Measurements from ENCODE around the gene XYLT1.

The XYLT1 gene

DNA sequence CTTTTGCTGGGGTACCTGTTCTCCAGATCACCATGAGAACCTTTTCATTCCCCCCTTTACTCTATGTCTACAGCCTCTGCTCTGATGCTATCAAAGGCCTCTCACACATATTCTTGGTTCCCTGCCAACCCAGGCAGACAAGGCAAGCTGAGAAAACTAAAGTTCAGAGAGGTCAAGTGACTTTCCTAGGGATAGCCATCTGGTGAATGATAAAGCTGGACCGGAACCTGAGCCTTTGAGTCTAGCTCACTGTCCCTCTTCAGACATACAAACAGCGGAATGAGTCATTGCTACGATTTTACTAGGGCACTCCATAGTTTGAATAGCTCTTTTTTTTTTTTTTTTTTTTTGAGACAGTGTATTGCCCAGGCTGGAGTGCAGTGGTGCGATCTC is 73.3 kb downstream of the XYLT1 start:
- TF ChIP-seq, protein P1, sequence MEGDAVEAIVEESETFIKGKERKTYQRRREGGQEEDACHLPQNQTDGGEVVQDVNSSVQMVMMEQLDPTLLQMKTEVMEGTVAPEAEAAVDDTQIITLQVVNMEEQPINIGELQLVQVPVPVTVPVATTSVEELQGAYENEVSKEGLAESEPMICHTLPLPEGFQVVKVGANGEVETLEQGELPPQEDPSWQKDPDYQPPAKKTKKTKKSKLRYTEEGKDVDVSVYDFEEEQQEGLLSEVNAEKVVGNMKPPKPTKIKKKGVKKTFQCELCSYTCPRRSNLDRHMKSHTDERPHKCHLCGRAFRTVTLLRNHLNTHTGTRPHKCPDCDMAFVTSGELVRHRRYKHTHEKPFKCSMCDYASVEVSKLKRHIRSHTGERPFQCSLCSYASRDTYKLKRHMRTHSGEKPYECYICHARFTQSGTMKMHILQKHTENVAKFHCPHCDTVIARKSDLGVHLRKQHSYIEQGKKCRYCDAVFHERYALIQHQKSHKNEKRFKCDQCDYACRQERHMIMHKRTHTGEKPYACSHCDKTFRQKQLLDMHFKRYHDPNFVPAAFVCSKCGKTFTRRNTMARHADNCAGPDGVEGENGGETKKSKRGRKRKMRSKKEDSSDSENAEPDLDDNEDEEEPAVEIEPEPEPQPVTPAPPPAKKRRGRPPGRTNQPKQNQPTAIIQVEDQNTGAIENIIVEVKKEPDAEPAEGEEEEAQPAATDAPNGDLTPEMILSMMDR (IDR thresholded peaks at IDR 0.05), result no peak

- TF ChIP-seq, protein P1 (IDR thresholded peaks at IDR 0.05), result no peak
These were observed 73.8 kb downstream of the XYLT1 start for GRCh38 chr16:17396762-17397498.

DNA sequence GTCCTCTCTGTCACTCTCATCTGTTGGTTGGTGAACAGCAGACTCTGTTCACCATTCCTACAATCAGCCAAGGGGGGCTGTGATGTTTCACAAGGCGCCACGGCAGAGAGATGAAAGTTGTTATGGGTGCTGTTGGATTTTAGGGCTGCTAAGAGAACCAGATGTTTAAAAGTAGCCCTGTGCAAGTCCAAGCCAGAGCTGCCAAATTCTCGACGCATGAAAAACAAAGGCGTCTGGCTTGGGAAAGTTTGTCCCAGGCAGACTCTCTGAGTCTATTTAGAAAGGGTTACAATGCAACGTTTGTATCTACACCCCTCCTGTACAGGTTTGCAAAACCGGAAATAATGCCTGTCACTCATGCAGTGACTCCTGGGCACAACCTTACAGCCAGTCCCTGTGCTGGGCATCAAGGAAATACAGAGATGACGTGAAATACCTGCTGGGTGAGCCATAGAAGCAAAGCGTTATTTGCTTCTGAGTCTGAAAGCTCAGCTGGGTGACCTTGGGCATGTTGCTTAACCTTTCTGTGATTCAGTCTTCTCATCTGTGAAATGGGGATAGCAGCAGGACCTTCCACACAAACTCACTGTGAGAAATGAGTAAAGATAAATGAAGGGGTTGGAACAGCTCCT is 74.8 kb downstream of the XYLT1 start:
- TF ChIP-seq, protein P1 (IDR thresholded peaks at IDR 0.05), result no peak

GRCh38 chr16:17392857-17393692 is 77.7 kb downstream of the XYLT1 start:
- TF ChIP-seq, protein P1 (IDR thresholded peaks at IDR 0.05), result no peak

DNA sequence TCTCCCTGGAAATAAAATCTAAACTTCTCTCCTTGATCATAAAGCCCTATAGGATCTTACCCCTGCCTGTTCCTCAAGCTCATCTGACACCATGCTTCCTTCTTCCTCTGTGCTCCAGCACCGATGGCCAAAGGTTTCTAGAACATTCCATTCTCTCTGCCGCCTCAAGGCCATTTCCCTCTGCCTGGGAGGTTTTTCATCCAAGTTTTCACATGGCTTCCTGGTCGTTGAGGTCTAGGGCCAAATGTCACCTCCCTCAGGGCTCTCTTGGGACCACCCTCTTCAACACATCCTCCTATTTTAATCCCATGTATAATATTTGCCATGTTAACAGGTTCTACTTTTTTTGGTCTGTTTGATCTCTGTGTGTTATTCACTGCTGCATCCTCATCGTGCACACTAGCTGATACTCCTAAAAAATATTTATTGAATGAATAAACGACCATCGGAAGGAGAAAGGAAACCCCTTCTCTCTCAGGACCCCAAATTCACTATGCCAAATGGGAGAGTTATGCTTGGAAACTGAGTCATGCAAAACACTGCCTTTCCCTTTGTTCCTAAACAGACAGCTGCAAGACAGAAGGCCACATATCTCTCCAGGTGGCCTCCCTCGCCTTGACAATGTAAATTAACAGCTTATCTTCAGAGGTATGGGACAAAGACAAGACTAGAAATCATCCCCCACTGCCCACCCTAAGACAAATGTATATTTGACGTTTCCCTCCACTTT is 78.5 kb downstream of the XYLT1 start:
- TF ChIP-seq, protein P1 (IDR thresholded peaks at IDR 0.05), result no peak

DNA sequence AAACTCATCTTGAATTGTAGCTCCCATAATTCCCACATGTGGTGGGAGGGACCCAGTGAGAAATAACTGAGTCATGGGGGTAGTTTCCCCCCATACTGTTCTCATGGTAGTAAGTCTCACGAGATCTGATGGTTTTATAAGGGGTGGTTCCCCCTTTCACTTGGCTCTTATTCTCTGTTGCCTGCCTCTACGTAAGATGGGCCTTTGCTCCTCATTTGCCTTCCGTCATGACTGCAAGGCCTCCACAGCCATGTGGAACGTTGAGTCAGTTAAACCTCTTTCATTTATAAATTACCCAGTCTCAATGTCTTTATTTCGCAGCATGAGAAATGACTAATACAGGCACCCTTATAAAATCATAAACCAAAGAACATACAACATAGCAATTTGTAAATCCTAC is 79.0 kb downstream of the XYLT1 start:
- TF ChIP-seq, protein P1 (IDR thresholded peaks at IDR 0.05), result no peak

DNA sequence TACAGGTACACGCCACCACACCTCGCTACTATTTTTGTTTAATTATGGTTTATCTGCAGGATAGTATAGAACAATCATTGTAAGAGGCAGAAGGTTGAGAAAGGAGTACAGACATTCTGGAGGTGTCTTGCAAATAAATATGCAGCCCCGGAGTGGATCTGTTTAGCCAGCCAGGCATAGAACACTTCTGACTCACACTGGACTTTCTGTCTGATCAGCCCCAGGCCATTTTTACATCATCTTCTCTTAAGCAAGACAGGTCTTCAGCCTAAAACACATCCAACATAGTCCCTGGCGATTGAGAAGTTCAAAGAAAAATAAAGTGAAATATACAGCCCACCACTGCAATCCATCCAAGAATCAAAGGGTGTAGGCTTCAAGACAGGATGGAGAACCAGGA is 81.4 kb downstream of the XYLT1 start:
- TF ChIP-seq, protein P1 (IDR thresholded peaks at IDR 0.05), result no peak
